ENCODE data around the gene FOS. TPM values are rescaled to one million over a fixed set of nuclear protein-coding genes. Genes with fewer than 3 reads are reported as not detected.

Gene FOS
- total RNA-seq, 1 donor, result 108 TPM

- peak; percentile 100 for DNase-seq (ENCODE audit: low read depth)
- no peak for TF ChIP-seq CTCF (IDR thresholded peaks at IDR 0.05; ENCODE audit: insufficient read depth, low read depth, low read length)
Observed at GRCh38 chr14:75258803-75259509, 19.7 kb upstream of the FOS start.

DNA sequence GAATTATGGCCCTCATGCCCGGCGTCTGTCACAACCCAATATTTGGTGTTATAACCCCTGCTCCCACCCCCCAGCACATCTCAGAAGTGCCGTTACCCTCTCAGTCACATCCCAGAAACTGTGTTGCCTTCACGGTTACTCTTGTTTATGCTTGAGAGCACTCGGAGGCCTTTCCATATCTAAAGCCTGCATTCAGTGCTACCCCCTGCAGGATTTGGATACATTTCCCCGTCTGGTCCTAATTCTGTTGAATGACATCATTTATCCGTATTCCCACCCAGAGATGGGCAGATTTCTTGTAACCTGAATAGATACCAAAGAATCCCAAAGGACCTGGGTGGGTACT lies 19.1 kb upstream of the FOS start:
- H3K4me3 ChIP-seq (ENCODE audit: low read depth, low read length), result peak overlapping the region; percentile 53
- DNase-seq (ENCODE audit: low read depth), result peak; percentile 79
- peak; percentile 28 for TF ChIP-seq CTCF (IDR thresholded peaks at IDR 0.05; ENCODE audit: insufficient read depth, low read depth, low read length)

More at GRCh38 chr14:75258803-75259509, 19.7 kb upstream of the FOS start:
- peak overlapping the region; percentile 53 for H3K4me3 ChIP-seq (ENCODE audit: low read depth, low read length)

DNA sequence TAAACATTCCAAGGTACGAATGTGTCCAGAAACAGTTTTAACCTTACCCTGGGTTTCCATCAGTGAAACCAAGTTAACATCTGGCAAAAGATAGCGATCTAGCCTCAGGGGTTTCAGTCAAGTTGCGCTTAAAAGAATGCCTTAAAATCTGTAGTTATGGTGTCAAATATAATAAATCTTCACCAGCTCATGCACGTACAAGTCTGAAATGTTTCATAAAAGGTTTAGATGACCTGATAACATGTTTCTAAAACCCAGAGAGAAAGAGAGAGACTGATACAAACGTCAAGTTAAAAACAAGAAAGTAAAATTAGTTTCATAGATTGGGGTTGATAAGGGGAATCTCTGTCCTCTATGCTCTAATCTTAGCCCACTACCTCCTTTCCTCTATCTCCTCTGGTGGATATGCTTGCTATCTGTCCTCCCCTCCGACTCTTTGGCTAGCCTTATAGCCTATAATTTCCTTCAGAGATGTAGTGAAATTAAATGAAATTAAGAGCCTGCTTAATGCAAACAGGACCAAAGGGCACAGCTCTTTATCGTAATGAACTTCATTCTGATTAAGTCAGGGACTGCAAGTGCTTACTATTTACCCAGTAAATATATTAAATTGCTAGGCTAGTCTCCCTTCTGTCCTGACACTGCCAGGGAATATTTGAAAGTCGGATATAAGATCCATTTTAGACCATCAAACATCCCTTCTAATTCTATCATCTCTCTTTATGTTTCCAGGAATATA lies 18.4 kb upstream of the FOS start:
- TF ChIP-seq CTCF (IDR thresholded peaks at IDR 0.05; ENCODE audit: insufficient read depth, low read depth, low read length), result no peak
- H3K4me3 ChIP-seq (ENCODE audit: low read depth, low read length), result no peak overlapping the region
- DNase-seq (ENCODE audit: low read depth), result peak; percentile 92

DNA sequence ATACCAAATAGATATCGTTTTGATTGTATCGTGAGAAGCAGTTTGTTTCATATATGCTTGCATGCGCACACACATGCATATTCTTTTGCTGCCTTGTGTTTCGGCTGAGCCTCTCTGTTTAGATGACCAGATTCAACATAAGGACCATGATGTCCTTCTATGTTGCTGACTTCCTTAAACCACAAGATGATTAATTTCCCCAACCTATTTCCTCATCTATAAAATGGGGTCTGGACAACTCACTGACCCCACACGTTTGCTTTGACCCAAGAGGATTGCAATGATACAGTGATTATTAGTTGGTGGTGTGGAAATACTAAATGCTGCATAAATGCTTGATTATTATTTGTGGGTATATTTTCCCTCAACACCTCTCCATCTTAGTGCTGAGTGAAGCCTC lies 16.8 kb upstream of the FOS start:
- DNase-seq (ENCODE audit: low read depth), result no peak
- no peak for TF ChIP-seq CTCF (IDR thresholded peaks at IDR 0.05; ENCODE audit: insufficient read depth, low read depth, low read length)
- H3K4me3 ChIP-seq (ENCODE audit: low read depth, low read length), result no peak overlapping the region

DNA sequence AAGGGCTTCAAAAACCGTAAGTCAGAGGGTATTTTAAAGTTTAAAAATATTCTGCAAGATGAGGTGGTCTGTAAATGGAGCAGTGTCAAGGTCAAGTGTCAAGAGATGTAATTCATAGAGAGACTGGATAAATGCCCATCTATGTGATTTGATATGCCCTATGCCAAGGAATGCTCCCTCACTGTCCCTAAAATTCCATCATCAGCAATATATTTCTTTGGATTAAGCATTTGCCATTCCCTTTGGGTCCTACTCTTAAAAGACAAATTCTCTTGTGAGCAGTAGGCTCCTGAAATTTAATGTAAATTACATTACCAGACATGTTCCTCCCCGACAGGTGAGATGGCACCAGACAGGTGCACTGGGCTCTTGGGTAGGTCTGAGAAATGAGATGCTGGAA lies 16.0 kb upstream of the FOS start:
- no peak for DNase-seq (ENCODE audit: low read depth)
- no peak for TF ChIP-seq CTCF (IDR thresholded peaks at IDR 0.05; ENCODE audit: insufficient read depth, low read depth, low read length)
- no peak overlapping the region for H3K4me3 ChIP-seq (ENCODE audit: low read depth, low read length)

GRCh38 chr14:75264036-75264435 lies 14.6 kb upstream of the FOS start:
- TF ChIP-seq CTCF (IDR thresholded peaks at IDR 0.05; ENCODE audit: insufficient read depth, low read depth, low read length), result no peak
- no peak overlapping the region for H3K4me3 ChIP-seq (ENCODE audit: low read depth, low read length)
- DNase-seq (ENCODE audit: low read depth), result no peak
